GM13977 (cell line): ENCODE results near the gene UGT2A2.

Experiments used
- DNase-seq: peaks from one replicate; pipeline ENCODE4 v3.0.0; 2012; ENCODE audit warnings: low spot score
- in situ Hi-C: fragments of 300-500 bp; cut with MboI; formaldehyde crosslinking; loops from one replicate; pipeline ENCODE4 v1.12.0; 2022; ENCODE audit warnings: low sequenced_read_pairs, low pct_unique_long_range_greater_than_20kb, mixed read lengths, inconsistent platforms; ENCODE audit not compliant: unreplicated experiment
- TF ChIP-seq, protein P1 (sequence below): IDR thresholded peaks from 2 replicates; pipeline ENCODE4 v1.5.1; 2012; ENCODE audit warnings: mild to moderate bottlenecking, control low read depth; ENCODE audit not compliant: insufficient read depth; ENCODE audit errors: extremely low read depth, missing control alignments

The UGT2A2 gene

GRCh38 chr4:69584135-69584534, 55.3 kb downstream of the UGT2A2 start:
- no peak for DNase-seq
- in situ Hi-C loops, result no loop called here

DNA sequence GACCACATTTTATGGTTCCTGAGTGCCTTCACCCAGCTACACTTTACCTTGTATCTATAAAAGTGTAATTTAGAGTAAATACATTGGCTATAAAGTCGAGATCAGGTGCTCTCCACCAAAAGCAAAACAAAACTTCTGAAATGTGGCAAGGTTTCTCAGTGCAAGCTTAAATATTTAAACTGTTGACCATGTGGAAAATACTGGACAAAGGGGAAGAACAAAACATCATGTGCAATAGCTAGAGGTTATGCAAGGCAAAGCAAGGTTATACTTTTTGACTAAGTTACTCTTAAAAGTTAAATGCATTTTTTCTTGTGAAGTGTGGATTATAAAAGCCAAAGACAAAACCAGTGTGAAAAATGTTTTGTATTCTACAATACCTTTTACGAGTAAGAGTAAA, 55.9 kb downstream of the UGT2A2 start:
- DNase-seq, result no peak
- in situ Hi-C loops, result no loop called here
- TF ChIP-seq, protein P1, sequence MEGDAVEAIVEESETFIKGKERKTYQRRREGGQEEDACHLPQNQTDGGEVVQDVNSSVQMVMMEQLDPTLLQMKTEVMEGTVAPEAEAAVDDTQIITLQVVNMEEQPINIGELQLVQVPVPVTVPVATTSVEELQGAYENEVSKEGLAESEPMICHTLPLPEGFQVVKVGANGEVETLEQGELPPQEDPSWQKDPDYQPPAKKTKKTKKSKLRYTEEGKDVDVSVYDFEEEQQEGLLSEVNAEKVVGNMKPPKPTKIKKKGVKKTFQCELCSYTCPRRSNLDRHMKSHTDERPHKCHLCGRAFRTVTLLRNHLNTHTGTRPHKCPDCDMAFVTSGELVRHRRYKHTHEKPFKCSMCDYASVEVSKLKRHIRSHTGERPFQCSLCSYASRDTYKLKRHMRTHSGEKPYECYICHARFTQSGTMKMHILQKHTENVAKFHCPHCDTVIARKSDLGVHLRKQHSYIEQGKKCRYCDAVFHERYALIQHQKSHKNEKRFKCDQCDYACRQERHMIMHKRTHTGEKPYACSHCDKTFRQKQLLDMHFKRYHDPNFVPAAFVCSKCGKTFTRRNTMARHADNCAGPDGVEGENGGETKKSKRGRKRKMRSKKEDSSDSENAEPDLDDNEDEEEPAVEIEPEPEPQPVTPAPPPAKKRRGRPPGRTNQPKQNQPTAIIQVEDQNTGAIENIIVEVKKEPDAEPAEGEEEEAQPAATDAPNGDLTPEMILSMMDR, result no peak

More at GRCh38 chr4:69584135-69584534, 55.3 kb downstream of the UGT2A2 start:
- TF ChIP-seq, protein P1, result no peak

- TF ChIP-seq, protein P1, result no peak
- no peak for DNase-seq
- in situ Hi-C loops, result no loop called here
These were observed 62.2 kb downstream of the UGT2A2 start for GRCh38 chr4:69577245-69577644.

- in situ Hi-C loops, result no loop called here
- DNase-seq, result no peak
- TF ChIP-seq, protein P1, result no peak
These were observed 63.1 kb downstream of the UGT2A2 start for GRCh38 chr4:69576251-69576877.

DNA sequence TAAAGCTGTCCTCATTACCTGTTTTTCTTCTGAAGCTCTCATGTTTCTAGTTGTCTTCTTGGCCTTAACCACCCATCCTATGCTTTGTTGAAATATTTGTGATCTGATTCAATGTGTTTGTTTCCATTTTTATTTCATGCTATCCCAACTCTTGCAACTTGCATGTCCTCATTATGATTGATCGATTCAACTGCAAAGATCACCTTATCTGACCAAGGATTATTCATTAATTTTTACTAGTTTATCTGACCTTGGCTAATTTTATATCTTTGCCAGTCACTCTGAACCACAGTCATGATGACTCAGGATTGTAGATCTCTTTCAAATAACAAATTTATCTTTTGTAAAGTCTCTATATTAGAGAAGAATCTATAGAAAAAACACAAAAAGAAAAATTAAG, 70.7 kb downstream of the UGT2A2 start:
- TF ChIP-seq, protein P1, result no peak
- no peak for DNase-seq
- in situ Hi-C loops, result no loop called here

- in situ Hi-C loops, result no loop called here
- TF ChIP-seq, protein P1, result no peak
- DNase-seq, result no peak
These were observed 76.0 kb downstream of the UGT2A2 start for GRCh38 chr4:69563424-69563823.
